GDM1 (cell line): ENCODE measurements around the gene GRIN3B.
A peak's percentile ranks its signal among the peaks of the same experiment; 100 is the strongest.
"Not testable (repeated sequence)": the region's sequence is repeated elsewhere in the genome, so short reads cannot be mapped to it uniquely, and the experiment has no call there.

Experiments used
- DNase-seq: peaks from one replicate; lab custom pipeline; 2025; lab: John Stamatoyannopoulos, UW

The GRIN3B gene, protein sequence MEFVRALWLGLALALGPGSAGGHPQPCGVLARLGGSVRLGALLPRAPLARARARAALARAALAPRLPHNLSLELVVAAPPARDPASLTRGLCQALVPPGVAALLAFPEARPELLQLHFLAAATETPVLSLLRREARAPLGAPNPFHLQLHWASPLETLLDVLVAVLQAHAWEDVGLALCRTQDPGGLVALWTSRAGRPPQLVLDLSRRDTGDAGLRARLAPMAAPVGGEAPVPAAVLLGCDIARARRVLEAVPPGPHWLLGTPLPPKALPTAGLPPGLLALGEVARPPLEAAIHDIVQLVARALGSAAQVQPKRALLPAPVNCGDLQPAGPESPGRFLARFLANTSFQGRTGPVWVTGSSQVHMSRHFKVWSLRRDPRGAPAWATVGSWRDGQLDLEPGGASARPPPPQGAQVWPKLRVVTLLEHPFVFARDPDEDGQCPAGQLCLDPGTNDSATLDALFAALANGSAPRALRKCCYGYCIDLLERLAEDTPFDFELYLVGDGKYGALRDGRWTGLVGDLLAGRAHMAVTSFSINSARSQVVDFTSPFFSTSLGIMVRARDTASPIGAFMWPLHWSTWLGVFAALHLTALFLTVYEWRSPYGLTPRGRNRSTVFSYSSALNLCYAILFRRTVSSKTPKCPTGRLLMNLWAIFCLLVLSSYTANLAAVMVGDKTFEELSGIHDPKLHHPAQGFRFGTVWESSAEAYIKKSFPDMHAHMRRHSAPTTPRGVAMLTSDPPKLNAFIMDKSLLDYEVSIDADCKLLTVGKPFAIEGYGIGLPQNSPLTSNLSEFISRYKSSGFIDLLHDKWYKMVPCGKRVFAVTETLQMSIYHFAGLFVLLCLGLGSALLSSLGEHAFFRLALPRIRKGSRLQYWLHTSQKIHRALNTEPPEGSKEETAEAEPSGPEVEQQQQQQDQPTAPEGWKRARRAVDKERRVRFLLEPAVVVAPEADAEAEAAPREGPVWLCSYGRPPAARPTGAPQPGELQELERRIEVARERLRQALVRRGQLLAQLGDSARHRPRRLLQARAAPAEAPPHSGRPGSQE

DNA sequence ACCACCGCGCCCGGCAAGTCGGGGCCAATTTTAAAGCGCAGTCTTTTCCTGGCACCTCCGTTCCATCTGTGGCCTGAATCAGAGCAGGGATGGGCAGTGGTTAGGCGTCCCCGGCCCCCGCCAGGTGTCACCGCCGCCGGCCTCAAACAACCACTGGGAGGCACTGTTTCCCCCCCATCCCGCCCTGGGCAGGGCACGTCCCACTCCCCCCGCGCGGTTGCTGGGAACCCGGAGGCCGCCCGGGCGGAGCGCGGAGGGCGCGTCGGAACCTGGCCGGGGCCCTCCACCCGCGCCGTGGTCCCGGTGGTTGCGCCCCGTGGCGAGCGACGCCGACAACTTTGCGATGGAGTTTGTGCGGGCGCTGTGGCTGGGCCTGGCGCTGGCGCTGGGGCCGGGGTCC is at the start of gene GRIN3B:
Gene GRIN3B, plus strand, starts transcription at position 325 of the 400 bp plus-strand sequence. Its CDS starts 19 bp downstream, at position 344.
- DNase-seq: peak; percentile 48

DNA sequence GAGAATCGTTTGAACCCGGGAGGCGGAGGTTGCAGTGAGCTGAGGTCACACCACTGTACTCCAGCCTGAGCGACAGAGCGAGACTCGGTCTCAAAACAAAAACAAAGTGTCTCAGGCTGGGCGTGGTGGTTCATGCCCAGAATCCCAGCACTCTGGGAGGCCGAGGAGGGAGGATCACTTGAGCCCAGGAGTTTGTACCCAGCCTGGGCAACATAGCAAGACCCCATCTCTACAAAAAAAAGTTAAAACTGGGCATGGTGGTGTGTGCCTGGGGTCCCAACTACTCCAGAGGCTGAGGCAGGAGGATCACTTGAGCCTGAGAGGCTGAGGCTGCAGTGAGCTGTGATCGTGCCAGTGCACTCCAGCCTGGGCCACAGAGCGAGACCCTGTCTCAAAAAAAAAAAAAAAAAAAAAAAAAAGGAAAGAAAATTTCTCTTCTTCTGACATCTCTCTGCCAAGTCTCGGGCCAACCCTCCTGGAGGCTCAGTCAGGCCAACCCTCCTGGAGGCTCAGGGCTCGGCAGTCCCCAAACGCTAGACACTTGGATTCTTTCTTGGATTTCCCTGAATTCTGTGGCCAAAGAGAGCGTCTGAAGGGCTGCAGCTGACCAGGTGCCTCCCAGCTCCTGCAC is 48.1 kb upstream of the GRIN3B start:
- no peak for DNase-seq

GRCh38 chr19:952680-953444 is 47.4 kb upstream of the GRIN3B start:
- no peak for DNase-seq

- no peak for DNase-seq
Measured at GRCh38 chr19:953445-954271, 46.6 kb upstream of the GRIN3B start.

GRCh38 chr19:954272-954671 is 45.9 kb upstream of the GRIN3B start:
- DNase-seq: no peak

GRCh38 chr19:954672-955494 is 45.3 kb upstream of the GRIN3B start:
- DNase-seq: no peak

DNA sequence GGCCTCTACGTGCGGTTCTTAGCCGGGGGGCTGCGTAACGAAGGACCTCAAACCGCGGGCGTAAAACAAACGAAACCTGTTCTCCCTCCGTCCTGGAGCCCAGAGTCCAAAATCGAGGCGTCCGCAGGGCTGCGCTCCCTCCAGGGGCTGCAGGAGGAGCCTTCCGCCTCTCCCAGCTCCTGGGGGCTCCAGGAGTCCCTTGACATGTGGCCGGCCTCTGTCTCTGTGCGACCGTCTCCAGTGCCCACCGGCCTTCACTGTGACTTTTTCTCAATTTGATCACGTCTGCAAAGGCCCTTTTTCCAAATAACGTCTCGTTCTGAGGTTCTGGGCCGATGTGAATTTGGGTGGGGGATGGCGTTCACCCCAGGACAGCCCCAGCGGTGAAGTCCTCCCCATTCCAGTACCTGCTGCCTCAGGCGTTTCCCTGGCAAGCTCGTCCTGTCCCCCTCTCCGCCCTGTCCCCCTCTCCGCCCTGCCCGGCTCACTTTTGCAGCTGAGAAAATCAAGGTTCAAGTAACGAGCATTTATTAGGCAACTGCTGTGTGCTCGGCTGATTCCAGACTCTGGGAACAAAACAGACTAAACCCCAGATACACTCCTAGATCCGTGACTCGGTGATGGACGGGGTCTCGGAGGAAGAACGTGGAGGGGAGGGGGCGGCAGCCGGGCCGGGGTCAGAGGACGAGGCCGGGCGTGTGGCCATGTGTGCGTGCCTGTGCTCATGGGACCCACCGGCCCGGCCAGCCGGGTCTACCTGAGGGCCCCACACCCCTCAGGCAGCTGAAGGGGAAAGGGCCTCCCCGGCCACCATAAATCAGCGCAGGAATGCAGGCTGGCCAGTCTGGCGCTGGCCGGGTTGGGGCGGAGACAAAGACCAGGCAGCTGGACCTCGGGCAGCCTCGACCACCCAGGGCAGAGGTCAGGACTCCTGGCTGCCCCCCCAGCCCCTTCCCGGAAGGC is 44.1 kb upstream of the GRIN3B start:
- DNase-seq: no peak

- no peak for DNase-seq
Measured at GRCh38 chr19:956766-957440, 43.3 kb upstream of the GRIN3B start.

DNA sequence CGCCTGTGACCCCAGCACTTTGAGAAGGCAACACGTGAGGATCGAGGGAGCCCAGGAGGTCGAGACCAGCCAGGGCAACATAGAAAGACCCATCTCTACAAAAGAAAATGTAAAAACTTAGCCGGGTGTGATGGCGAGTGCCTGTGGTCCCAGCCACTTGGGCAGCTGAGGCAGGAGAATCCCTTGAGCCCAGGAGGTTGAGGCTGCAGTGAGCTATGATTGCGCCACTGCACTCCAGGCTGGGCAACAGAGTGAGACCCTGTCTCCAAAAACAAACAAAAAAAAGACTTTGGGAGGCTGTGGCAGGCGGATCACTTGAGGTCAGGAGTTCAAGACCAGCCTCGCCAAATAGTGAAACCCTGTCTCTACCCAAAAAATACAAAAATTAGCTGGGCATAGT is 42.6 kb upstream of the GRIN3B start:
- not testable (repeated sequence) for DNase-seq

DNA sequence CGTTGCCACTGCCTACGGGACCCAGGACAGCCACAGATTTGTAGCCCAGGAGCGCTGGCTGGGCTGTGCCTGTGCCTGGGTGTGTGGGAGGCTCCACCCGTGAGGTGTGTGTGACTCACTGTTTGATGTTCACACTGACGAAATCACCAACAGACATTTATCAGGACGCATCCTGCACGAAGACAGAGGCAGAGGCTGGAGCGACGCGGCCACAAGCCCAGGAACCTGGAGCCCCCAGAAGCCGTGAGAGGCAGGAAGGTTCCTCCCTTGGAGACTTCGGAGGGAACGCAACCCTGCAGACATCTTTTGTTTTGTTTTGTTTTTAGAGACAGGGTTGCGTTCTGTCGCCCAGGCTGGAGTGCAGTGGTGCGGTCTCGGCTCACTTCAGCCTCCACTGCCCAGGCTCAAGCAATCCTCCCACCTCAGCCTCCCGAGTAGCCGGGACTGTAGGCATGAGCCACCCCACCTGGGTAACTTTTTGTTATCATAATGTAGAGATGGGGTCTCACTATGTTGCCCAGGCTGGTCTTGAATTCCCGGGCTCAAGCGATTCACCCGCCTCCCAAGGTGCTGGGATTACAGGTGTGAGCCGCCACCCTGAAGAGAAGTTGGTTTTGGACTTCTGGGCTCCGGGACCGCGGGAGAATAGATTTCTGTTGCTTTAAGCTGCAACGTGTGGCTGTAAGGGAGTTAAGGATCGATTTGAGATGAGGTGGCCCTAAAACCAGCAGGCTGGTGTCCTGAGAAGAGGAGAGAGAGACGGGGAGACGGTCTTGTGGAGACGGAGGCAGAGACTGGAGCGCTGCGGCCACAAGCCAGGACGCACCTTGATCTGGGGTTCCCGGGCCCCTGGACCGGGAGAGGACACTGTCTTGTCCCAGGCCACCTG is 41.0 kb upstream of the GRIN3B start:
- DNase-seq: no peak

- no peak for DNase-seq
Measured at GRCh38 chr19:960020-960419, 40.2 kb upstream of the GRIN3B start.

- DNase-seq: no peak
Measured at GRCh38 chr19:960601-960938, 39.6 kb upstream of the GRIN3B start.

GRCh38 chr19:961866-962620 is 38.2 kb upstream of the GRIN3B start:
- no peak for DNase-seq

- no peak for DNase-seq
Measured at GRCh38 chr19:962683-963400, 37.4 kb upstream of the GRIN3B start.

GRCh38 chr19:963486-963951 is 36.7 kb upstream of the GRIN3B start:
- no peak for DNase-seq
